Activated T-helper 2 cell treated with anti-CD3 and anti-CD28 coated beads, Interferon-gamma antibody, Interleukin-2, Interleukin-4, amounts not matched to agents 10 μg/mL and 5 μg/mL and 100 μg/mL, durations not matched to agents 14 hours and 24 hours and 36 hours (primary cell): ENCODE results near the gene AGER. TPM values are rescaled to one million over a fixed set of nuclear protein-coding genes. Genes with fewer than 3 reads are reported as not detected.
A peak's percentile ranks its signal among the peaks of the same experiment; 100 is the strongest.
"Not testable (repeated sequence)": the region's sequence is repeated elsewhere in the genome, so short reads cannot be mapped to it uniquely, and the experiment has no call there.

ENCODE experiments used
- DNase-seq: peaks from one replicate; pipeline ENCODE4 v3.0.0; 2021; ENCODE audit warnings: low spot score
- H3K27ac Mint-ChIP-seq: one replicate; pipeline ENCODE4 v1.8.0; 2021; ENCODE audit warnings: mixed read lengths
- H3K27me3 Mint-ChIP-seq: one replicate; pipeline ENCODE4 v1.8.0; 2021; ENCODE audit warnings: low read depth, mixed read lengths
- H3K36me3 Mint-ChIP-seq: one replicate; pipeline ENCODE4 v1.8.0; 2021; ENCODE audit warnings: low read depth, mixed read lengths
- H3K4me1 Mint-ChIP-seq: one replicate; pipeline ENCODE4 v1.8.0; 2021; ENCODE audit warnings: low read depth, mixed read lengths
- H3K4me3 Mint-ChIP-seq: one replicate; pipeline ENCODE4 v1.8.0; 2021; ENCODE audit warnings: low read depth, mild to moderate bottlenecking, moderate library complexity, mixed read lengths
- H3K9me3 Mint-ChIP-seq: one replicate; pipeline ENCODE4 v1.8.0; 2021; ENCODE audit warnings: mixed read lengths
- intact Hi-C: fragments of 100-400 bp; cut with micrococcal nuclease; formaldehyde crosslinking; loops from one replicate; pipeline ENCODE4 v1.15.1; 2023
- total RNA-seq: library from RNA; stranded (reverse); gene quantifications from 2 replicates; pipeline ENCODE4 v1.2.3, GENCODE V29; 2022

The AGER gene
- total RNA-seq, 1 donor from 2014 or later = 20.9 TPM

DNA sequence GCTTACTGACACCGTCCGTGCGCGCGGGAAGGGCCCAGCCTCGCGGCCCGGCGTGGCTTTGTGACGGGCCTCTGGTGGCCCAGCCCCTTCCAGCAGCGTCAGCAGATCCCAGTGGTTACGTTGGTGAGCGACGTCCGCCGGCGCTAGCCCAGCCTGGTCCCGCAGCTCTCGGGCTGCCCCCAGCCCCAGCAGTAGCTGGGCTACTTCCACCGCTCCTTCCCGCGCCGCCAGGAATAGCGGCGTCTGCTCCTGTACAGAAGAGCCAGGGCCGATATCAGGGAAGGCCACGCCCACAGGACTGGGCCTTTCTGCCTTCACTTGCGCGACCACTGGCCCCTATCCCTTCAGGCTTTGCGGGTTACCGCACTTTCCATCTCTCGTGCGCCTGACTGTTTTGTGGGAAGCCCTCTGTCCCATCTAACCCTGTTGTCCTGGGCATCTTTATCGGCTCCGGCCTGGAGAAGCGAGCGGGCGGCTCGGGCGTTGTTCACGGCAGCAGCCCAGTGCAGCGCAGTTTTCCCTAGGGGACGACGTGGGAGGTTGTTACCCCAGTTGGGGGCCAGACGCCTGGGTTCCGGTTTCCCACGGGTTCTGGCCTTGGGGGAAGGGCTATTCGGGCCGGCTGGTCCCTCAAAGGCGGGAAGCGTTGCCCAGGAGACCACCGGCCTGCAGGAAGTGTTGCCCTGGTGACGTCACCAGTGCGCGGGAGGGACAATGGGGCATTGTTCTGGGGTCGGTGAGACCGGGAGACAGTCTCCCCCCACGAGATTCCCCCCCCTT, 12.0 kb upstream of the AGER start:
- intact Hi-C loops = loop anchor here (1.0 to 10.0 kb wide), 5 partner anchors 18 to 1501 kb away; partner anchors contain the start of genes ATF6B, RNF5 and TAP2
- Mint-ChIP-seq H3K9me3 (no peaks in the 10 kb centered on the region), H3K36me3 (peaks cover 10% of the 10 kb centered on the region), H3K27ac (peak overlapping the region; percentile 99), H3K4me3 (peak overlapping the region; percentile 98), H3K4me1 (peaks cover 31% of the 10 kb centered on the region), H3K27me3 (no peaks in the 10 kb centered on the region)
- peak; percentile 46 for DNase-seq

DNA sequence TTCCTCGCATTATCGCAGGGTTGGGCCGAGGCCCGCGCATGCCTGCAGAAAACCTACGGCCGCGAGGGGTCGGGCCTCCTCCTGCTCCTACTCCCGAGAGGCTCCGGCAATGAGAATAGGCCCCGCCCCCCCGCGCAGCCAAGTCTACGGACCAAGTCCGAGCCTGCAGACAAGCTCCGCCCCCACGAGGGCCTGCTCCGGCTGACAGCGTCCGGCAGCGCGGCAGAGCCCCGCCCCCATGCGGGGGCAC, 11.5 kb upstream of the AGER start:
- Mint-ChIP-seq H3K4me1 (peaks cover 33% of the 10 kb centered on the region), H3K27ac (peak overlapping the region; percentile 99), H3K4me3 (peak overlapping the region; percentile 98)

DNA sequence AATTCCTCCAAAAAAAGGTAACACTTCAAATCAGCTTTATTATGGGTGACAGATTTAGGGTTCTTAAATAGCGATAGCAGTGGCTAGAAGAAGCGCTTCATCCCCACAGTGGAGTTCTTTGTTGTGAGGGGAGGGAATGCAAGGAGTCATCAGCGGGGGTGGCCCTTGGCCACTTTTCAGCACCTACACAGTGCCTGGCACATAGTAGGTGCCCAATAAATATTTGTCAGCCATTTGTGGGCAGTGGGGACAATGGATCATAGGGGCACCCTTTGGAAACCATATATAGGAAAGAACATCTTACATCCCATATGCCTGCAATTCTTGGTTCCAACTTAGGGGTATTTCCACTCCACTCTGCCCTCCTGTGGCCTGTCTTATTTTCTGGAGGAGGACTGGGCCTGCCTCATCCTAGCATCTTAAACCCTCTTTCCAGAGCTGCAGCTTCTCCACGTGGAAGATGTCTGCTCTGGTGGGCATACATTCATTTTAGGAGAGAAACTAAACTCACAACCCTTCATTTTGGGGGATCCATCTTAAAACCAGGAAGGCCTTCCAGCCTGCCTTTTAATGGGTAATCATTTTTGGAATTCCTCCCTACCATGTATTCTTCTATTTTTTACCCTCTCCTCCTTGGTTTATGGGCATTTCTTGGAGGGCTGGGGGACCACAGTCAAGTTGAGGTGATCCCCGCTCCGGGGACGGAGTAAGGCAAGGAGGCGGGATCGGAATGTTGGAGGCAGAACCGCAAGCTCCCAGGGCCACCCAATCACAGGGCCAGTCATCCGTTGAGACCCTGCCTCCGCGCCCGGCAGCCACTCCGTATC, 11.0 kb upstream of the AGER start:
- Mint-ChIP-seq H3K9me3 (no peaks in the 10 kb centered on the region), H3K27ac (peak overlapping the region; percentile 99), H3K36me3 (peaks cover 18% of the 10 kb centered on the region), H3K4me3 (peak overlapping the region; percentile 98), H3K27me3 (no peaks in the 10 kb centered on the region), H3K4me1 (peaks cover 33% of the 10 kb centered on the region)
- intact Hi-C loops = loop anchor here (1.0 to 10.0 kb wide), 6 partner anchors 17 to 1502 kb away; partner anchors contain the start of genes ATF6B, HSD17B8, RNF5 and RXRB
- DNase-seq = peak; percentile 40

More for the DNA sequence above, 11.5 kb upstream of the AGER start:
- intact Hi-C loops = loop anchor here (1.0 to 10.0 kb wide), 5 partner anchors 17 to 1502 kb away; partner anchors contain the start of genes ATF6B, RNF5 and TAP2
- DNase-seq = peak; percentile 100
- Mint-ChIP-seq H3K9me3 (no peaks in the 10 kb centered on the region), H3K27me3 (no peaks in the 10 kb centered on the region), H3K36me3 (peaks cover 13% of the 10 kb centered on the region)

DNA sequence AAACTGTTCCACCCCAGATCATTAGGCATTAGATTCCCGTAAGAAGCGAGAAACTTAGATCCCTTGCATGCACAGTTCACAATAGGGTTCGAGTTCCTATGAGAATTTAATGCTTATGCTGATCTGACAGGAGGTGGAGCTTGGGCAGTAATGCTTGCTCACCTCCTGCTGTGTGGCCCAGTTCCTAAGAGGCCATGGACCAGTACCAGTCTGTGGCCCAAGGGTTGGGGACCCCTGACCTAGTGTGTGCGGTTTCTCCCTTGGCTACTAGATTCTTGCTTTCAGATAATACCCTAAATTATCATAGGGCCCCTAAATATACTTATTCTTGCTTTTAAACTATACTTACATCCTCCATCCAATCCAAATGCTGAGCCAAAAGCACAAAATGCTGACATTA, 10.3 kb upstream of the AGER start:
- H3K9me3 Mint-ChIP-seq = no peaks in the 10 kb centered on the region

DNA sequence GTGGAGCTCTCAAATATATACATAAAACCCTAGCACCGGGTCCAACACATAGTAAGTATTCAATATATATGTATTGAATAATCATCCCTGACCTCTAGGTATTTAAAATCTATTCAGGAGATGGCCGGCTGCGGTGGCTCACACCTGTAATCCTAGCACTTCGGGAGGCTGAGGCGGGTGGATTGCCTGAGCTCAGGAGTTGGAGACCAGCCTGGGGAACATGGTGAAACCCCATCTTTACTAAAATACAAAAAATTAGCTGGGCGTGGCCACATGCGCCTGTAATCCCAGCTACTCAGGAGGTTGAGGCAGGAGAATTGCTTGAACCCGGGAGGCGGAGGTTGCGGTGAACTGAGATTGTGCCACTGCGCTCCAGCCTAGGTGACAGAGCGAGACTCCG, 9.0 kb upstream of the AGER start:
- not testable (repeated sequence) for DNase-seq, H3K9me3 Mint-ChIP-seq, H3K27me3 Mint-ChIP-seq
- Mint-ChIP-seq H3K4me1 (peaks cover 45% of the 10 kb centered on the region), H3K27ac (peak overlapping the region; percentile 95), H3K4me3 (peak overlapping the region; percentile 97), H3K36me3 (peaks cover 32% of the 10 kb centered on the region)
- intact Hi-C loops = loop anchor here (5.0 to 10.0 kb wide), 2 partner anchors 642 to 1009 kb away; partner anchors contain the start of genes HSD17B8, RXRB, SLC39A7 and TAP2

More for the DNA sequence above, 10.3 kb upstream of the AGER start:
- Mint-ChIP-seq H3K27ac (peak overlapping the region; percentile 99), H3K36me3 (peaks cover 19% of the 10 kb centered on the region), H3K4me3 (peak overlapping the region; percentile 98), H3K4me1 (peaks cover 33% of the 10 kb centered on the region), H3K27me3 (no peaks in the 10 kb centered on the region)
- intact Hi-C loops = loop anchor here (2.0 to 10.0 kb wide), 3 partner anchors 640 to 1008 kb away; partner anchors contain the start of genes HSD17B8, RXRB, SLC39A7 and TAP2
- DNase-seq = no peak

DNA sequence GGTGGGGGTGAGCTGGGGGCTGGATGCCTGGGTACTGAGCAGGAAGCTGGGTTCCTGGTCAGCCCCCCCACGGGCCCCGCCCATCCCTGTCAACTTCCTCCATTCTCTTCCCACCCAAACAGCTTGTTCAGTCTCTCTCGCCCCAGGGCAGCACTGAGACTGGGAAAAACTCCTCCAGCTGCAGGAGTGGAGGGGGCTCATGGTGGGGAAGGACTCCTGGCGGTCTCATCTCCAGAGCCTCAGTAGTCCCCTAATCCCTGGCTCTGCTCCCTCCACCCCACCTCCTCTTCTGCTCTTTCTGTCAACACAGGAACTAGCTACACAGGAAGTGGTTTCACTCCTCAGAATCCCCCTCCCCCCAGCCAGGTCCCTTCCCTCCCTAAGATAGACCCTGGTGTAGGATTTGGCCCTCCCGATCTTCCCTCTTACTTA, 8.6 kb upstream of the AGER start, which contains the start of gene GPSM3:
TSS of gene GPSM3 (minus strand) at position 36 of the 432 bp plus-strand sequence. CDS start 130 bp downstream, outside the sequence.
- Mint-ChIP-seq H3K36me3 (peaks cover 36% of the 10 kb centered on the region), H3K4me1 (peaks cover 46% of the 10 kb centered on the region), H3K27ac (peak within 1 kb of the TSS; percentile 95), H3K27me3 (no peaks in the 10 kb centered on the region), H3K9me3 (no peaks in the 10 kb centered on the region), H3K4me3 (peak within 1 kb of the TSS; percentile 97)
- intact Hi-C loops = loop anchor here (5.0 to 10.0 kb wide), 2 partner anchors 642 to 1010 kb away; partner anchors contain the start of genes HSD17B8, RXRB, SLC39A7 and TAP2
- peak; percentile 53 for DNase-seq

DNA sequence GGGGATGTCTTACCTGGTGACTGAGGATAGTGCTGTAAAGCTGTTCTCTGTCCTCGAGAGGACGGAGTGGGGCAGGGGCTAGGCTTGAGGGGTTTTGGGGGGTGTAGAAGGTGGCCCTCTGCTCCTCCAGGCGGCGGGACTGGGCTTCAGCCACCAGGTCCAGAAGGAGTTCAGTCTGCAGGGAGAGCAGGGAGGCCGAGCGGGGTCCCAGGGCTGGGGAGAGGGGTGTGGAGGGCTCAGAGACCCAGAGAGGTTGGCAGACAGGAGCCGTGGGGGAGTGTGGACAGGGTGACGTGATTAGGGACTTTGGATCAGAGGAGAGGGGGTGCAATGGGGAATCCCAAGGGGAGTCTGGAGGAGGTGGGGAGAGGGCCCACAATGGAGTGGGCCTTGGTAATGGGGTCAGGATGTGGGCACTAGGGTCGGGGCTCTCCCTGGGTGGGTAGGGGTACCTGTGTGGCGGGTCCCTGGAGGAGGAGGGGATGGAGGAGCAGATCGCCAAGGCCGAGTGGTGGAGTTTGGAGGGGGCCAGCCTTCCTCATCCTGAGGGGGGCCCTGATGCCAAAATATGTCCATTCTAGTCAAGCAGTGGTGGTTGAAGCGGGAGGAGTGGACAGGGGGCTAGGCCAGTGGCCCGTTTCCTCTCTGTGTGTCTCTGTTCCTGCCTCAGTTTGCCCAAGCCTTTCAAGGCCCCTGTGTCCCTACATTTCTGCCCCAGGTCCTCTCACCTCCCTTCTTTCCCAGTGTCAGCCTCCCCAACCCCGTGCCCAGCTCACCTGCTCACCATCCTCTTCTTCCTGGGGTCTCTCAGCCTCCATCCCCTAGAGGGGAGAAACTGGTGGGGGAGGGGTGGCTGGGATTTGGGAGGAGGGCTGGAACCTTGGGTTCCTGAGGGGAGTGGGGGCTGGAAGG, 7.9 kb upstream of the AGER start:
- no peak for DNase-seq
- Mint-ChIP-seq H3K4me3 (peak overlapping the region; percentile 97), H3K9me3 (no peaks in the 10 kb centered on the region), H3K36me3 (peaks cover 43% of the 10 kb centered on the region), H3K27ac (peak overlapping the region; percentile 95), H3K27me3 (no peaks in the 10 kb centered on the region), H3K4me1 (peaks cover 49% of the 10 kb centered on the region)
- intact Hi-C loops = loop anchor here (5.0 to 10.0 kb wide), 2 partner anchors 643 to 1010 kb away; partner anchors contain the start of genes HSD17B8, RXRB, SLC39A7 and TAP2

DNA sequence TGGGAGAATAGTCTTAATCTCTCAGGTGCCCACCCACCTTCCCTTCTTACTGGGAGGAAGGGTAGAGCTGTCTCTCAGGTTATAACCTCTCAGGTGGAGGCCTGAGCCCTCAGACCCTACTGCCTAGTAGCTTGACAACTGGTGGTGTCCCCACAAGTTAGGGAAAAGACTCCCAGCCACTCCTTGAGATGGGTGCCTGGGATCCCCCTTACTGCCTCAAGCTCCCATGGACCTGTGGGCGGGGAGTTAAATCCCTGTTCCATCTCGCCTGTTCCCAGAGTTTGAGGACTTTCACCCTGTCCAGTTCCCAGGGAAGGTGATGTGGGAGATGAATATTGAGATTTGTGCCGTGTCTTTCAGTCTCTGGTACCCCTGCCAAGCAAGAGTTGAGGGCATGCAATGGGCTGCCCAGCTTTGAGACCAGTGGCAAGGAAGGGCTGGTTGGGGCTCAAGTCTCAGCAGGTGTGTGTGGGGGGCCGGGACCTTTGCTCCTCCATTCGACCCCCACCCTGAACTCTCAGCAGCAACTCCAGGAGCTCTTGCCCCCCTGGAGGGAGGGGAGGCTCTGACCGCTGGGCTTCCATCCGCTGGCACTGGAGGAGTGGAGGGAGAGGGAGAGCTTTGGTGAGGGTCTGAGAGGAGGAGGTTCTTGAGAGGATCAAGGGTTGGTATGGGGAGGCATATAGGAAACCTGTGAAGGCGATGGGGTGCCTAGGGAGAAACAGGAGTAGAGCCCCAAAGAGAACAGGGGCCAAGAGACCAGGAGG, 7.0 kb upstream of the AGER start:
- Mint-ChIP-seq H3K27ac (peak overlapping the region; percentile 95), H3K36me3 (peaks cover 52% of the 10 kb centered on the region), H3K27me3 (no peaks in the 10 kb centered on the region), H3K9me3 (no peaks in the 10 kb centered on the region), H3K4me1 (peaks cover 53% of the 10 kb centered on the region), H3K4me3 (peak overlapping the region; percentile 97)
- no peak for DNase-seq
- intact Hi-C loops = loop anchor here (5.0 to 10.0 kb wide), 2 partner anchors 644 to 1011 kb away; partner anchors contain the start of genes HSD17B8, RXRB, SLC39A7 and TAP2

DNA sequence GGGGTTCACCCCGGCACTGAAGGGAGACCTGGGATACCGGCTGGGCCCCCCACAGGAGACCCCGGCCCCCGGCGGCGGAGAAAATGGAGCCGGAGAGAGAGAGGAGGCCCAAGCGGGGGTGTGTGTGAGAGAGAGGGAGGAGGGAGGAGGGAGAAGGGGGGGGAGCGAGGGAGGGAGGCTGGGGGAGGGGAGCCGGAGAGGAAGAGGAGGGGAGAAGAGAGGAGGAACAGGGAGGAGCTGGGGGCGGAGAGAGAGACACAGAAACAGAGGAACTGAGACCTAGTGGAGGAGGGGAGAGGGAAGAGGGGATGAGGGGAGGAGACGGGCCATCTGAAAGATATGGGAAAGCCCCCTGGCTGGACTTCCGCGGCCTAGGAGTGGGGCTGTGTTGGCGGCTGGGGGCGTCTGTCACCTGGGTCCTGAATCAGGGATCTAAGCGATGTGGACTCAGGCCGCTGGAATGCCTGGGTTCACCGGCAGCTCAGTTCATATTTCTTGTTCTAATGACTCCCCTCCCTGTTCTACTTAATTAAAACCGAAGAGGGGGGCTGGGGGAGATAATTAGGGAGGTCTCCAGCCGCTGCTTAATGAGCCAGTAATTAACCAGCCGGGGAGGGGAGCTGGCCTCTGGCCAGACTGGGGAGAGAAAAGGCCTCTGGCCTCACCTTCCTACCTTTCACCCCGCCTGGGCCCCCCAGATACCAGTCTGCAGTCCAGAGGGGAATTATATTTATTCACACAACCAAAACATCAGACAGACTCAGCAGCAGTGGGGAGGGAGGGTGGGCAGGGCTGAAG, 6.2 kb upstream of the AGER start, which contains the start of gene PBX2:
TSS of gene PBX2 (minus strand) at position 149 of the 798 bp plus-strand sequence. CDS start 287 bp downstream, outside the sequence.
- Mint-ChIP-seq H3K27me3 (no peaks in the 10 kb centered on the region), H3K4me3 (peak within 1 kb of the TSS; percentile 97), H3K27ac (peak within 1 kb of the TSS; percentile 95), H3K9me3 (no peaks in the 10 kb centered on the region), H3K4me1 (peaks cover 55% of the 10 kb centered on the region), H3K36me3 (peaks cover 59% of the 10 kb centered on the region)
- intact Hi-C loops = loop anchor here (5.0 to 10.0 kb wide), 2 partner anchors 645 to 1012 kb away; partner anchors contain the start of genes HSD17B8, RXRB, SLC39A7 and TAP2
- DNase-seq = peak; percentile 79

DNA sequence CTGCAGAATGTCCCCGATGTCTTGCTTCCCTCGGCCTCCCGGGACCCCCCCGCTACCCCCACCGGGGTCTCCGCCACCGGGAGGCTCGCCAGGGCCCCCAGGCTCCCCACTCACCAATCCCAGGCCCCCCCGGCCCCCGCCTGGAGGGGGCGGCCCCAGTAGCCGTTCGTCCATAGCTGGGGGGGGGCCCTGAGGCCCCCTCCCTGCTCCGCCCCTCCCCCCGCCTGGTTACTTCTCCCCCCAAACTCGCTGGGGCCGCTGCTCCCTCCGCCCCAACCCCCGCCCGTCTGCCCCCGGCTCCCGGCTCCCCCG, 5.6 kb upstream of the AGER start:
- H3K36me3 Mint-ChIP-seq = peaks cover 59% of the 10 kb centered on the region
- H3K4me3 Mint-ChIP-seq = peak overlapping the region; percentile 84
- DNase-seq = no peak
- H3K4me1 Mint-ChIP-seq = peaks cover 49% of the 10 kb centered on the region
- no peaks in the 10 kb centered on the region for H3K27me3 Mint-ChIP-seq
- peak overlapping the region; percentile 78 for H3K27ac Mint-ChIP-seq
- no peaks in the 10 kb centered on the region for H3K9me3 Mint-ChIP-seq
- intact Hi-C loops = loop anchor here (5.0 to 10.0 kb wide), 2 partner anchors 645 to 1013 kb away; partner anchors contain the start of genes HSD17B8, RXRB, SLC39A7 and TAP2
